ENCODE results near the gene GSTCD.
"Not testable (repeated sequence)": the region's sequence is repeated elsewhere in the genome, so short reads cannot be mapped to it uniquely, and the experiment has no call there.

GSTCD gene

DNA sequence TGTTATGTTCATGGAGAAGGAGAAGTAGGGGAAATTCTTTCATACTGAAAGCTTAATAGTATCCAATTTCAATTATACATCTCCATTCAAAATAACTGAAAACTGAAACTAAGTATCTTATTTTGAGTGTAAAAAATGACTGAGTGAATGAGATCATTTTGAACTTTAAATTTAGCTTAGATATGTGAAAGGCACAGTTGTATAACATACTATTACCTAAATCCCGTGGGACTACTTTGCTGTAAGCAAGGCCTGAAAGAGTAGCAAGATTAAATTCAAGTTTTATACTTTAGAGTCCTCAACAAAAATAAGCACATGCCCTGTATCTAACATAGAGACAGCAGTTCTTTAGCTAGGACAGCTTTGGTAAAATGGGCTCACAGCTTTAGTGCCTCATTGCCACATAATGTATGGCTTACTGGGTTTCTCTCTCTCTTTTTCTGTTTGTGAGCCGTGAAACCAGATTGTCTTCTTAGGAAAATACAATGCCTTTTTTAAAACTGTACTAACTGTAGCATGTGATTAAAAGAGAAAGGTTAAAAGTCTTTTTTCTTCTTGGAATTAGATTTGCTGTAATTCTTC, 43.2 kb downstream of the GSTCD start:
- no peak overlapping the region for H3K4me3 ChIP-seq (ENCODE audit: control insufficient read depth, low read depth, low read length)
- TF ChIP-seq, protein P1, sequence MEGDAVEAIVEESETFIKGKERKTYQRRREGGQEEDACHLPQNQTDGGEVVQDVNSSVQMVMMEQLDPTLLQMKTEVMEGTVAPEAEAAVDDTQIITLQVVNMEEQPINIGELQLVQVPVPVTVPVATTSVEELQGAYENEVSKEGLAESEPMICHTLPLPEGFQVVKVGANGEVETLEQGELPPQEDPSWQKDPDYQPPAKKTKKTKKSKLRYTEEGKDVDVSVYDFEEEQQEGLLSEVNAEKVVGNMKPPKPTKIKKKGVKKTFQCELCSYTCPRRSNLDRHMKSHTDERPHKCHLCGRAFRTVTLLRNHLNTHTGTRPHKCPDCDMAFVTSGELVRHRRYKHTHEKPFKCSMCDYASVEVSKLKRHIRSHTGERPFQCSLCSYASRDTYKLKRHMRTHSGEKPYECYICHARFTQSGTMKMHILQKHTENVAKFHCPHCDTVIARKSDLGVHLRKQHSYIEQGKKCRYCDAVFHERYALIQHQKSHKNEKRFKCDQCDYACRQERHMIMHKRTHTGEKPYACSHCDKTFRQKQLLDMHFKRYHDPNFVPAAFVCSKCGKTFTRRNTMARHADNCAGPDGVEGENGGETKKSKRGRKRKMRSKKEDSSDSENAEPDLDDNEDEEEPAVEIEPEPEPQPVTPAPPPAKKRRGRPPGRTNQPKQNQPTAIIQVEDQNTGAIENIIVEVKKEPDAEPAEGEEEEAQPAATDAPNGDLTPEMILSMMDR (conservative IDR thresholded peaks at IDR 0.05; ENCODE audit: control insufficient read depth, insufficient read depth, low read depth, low read length) = no peak
- DNase-seq (ENCODE audit: low read depth) = no peak

DNA sequence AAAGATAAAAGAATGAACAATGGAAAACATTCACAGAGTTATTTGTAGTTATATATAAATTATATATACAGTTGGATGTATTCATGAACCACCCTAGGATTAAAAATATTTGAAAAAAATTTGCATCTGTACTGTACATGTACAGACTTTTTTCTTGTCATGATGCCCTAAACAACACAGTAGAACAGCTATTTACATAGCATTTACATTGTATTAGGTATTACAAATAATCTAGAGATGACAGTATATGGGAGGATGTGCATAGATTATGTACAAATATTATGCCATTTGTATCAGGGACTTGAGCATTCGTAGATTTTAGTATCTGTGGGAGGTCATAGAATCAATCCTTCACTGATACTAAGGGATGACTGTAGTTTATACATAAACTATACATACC, 44.8 kb downstream of the GSTCD start:
- TF ChIP-seq, protein P1 (conservative IDR thresholded peaks at IDR 0.05; ENCODE audit: control insufficient read depth, insufficient read depth, low read depth, low read length) = no peak
- no peak overlapping the region for H3K4me3 ChIP-seq (ENCODE audit: control insufficient read depth, low read depth, low read length)
- DNase-seq (ENCODE audit: low read depth) = no peak

DNA sequence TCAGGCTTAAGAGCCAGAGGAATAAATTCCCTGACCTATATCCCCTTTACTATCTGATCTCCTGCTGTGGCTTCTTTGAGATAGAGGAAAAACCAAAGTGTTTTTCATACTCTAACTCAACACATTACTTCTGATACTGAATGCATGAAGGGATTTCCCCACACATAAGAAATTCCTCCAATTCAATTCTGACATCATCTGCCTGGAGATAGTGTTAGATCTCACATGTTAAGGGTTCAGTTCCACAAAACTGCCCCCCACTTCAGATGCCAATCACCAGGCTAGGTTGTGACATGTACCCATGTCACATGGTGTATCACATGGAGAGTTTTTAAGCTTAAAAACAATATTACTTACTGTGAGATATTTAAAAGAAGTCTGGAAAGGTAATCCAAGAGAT, 46.8 kb downstream of the GSTCD start:
- TF ChIP-seq, protein P1 (conservative IDR thresholded peaks at IDR 0.05; ENCODE audit: control insufficient read depth, insufficient read depth, low read depth, low read length) = no peak
- DNase-seq (ENCODE audit: low read depth) = no peak
- H3K4me3 ChIP-seq (ENCODE audit: control insufficient read depth, low read depth, low read length) = no peak overlapping the region

DNA sequence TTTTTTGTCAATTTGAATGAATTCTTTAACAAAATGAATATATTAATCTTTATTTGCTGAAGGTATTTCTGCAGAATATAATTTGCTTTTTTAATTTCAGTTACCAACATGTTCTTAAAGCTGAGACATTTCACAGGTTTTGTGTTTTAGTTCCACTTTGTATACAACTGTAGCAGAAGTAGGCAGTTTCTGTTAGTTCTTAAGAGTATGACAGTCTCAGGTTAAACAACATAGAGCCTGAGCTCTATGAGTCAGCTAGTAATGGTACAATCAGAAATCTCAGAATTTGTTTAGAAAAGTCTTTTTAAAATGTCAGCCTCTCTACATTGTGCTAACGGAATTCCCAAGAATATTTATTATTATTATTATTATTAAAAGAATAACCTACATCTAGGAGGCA, 50.4 kb downstream of the GSTCD start:
- TF ChIP-seq, protein P1 (conservative IDR thresholded peaks at IDR 0.05; ENCODE audit: control insufficient read depth, insufficient read depth, low read depth, low read length) = no peak
- no peak overlapping the region for H3K4me3 ChIP-seq (ENCODE audit: control insufficient read depth, low read depth, low read length)
- no peak for DNase-seq (ENCODE audit: low read depth)

DNA sequence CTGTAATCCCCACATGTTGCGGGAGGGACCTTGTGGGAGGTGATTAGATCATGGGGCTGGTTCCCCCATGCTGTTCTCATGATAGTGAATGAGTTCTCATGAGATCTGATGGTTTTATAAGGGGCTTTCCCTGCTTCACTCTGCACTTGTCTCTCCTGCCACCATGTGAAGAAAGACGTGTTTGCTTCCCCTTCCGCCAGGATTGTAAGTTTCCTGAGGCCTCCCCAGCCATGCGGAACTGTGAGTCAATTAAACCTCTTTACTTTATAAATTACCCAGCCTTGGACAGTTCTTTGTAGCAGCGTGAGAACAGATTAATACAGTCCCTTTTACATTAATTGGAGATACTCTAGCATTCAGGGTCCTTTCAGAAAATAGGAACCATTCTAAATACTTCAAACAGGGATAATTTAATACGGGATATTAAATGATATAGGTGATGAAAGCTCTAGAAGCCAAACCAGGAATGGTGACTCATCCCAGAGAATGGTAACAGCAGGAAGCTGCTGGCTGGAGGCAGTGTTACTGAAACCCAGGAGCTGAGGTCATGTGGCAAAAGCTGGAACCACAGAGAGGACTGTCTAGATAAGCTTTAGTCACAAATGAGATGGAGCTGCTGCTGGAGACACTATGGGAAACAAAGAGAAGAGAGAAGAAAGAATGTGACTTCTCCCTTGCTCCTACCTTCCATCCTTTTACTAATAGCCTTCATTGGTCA, 57.3 kb downstream of the GSTCD start:
- H3K4me3 ChIP-seq (ENCODE audit: control insufficient read depth, low read depth, low read length) = no peak overlapping the region
- TF ChIP-seq, protein P1 (conservative IDR thresholded peaks at IDR 0.05; ENCODE audit: control insufficient read depth, insufficient read depth, low read depth, low read length) = no peak
- peak; percentile 89 for DNase-seq (ENCODE audit: low read depth)

DNA sequence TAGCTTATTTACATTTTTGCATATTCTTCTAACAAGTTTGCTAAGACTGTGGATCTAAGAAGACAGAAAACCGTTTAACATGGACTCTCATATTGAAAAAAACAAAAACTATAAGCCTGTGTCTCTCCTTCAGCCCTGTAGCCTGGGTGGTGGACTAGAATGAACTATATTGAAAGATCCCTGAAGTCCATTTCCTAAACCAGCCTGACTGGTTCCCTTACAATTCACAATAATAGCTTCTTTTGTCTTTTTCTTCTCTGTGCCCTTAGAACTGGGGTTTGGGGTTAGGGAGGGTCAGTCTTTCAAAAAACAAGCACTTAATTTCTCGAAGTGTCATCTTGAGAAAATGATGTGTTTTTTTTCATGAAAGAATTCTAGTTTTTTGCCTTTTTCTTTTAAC, 59.0 kb downstream of the GSTCD start:
- no peak overlapping the region for H3K4me3 ChIP-seq (ENCODE audit: control insufficient read depth, low read depth, low read length)
- TF ChIP-seq, protein P1 (conservative IDR thresholded peaks at IDR 0.05; ENCODE audit: control insufficient read depth, insufficient read depth, low read depth, low read length) = no peak
- DNase-seq (ENCODE audit: low read depth) = no peak

DNA sequence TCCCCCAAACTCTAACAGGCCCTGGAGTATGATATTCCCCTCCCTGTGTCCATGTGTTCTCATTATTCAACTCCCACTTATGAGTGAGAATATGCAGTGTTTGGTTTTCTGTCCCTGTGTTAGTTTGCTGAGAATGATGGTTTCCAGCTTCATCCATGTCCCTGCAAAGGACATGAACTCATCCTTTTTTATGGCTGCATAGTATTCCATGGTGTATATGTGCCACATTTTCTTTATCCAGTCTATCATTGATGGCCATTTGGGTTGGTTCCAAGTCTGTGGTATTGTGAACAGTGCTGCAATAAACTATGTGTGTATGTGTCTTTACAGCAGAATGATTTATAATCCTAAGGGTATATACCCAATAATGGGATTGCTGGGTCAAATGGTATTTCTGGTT, 61.9 kb downstream of the GSTCD start:
- DNase-seq (ENCODE audit: low read depth); H3K4me3 ChIP-seq (ENCODE audit: control insufficient read depth, low read depth, low read length): not testable (repeated sequence)

DNA sequence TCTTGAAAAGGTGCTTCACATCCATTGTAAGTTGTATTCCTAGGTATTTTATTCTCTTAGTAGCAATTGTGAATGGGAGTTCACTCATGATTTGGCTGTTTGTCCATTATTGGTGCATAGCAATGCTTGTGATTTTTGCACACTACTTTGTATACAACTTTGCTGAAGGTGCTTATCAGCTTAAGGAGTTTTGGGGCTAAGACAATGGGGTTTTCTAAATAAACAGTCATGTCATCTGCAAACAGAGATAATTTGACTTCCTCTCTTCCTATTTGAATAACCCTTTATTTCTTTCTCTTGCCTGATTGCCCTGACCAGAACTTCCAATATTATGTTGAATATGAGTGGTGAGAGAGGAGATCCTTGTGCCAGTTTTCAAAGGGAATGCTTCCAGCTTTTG, 63.5 kb downstream of the GSTCD start:
- not testable (repeated sequence) for H3K4me3 ChIP-seq (ENCODE audit: control insufficient read depth, low read depth, low read length); DNase-seq (ENCODE audit: low read depth)

DNA sequence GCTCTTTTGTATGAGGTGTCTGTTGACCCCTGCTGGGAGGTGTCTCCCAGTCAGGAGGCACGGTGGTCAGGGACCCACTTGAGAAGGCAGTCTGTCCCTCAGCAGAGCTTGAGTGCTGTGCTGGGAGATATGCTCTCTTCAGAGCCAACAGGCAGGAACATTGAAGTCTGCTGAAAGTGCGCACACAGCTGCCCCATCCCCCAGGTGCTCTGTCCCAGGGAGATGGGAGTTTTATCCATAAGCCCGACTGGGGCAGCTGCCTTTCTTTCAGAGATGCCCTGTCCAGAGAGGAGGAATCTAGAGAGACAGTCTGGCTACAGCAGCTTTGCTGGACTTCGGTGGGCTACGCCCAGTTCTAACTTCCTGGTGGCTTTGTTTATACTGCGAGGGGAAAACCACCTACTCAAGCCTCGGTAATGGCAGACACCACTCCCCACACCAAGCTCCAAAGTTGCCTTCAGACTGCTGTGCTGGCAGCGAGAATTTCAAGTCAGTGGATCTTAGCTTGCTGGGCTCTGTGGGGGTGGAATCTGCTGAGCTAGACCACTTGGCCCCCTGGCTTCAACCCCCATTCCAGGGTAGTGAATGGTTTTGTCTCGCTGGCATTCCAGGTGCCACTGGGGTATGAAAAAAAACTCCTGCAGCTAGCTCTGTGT, 67.3 kb downstream of the GSTCD start:
- not testable (repeated sequence) for H3K4me3 ChIP-seq (ENCODE audit: control insufficient read depth, low read depth, low read length)

More for the DNA sequence above, 67.3 kb downstream of the GSTCD start:
- not testable (repeated sequence) for DNase-seq (ENCODE audit: low read depth)

Measured in fibroblast of mammary gland (primary cell).